ENCODE data around the gene NRN1.

DNA sequence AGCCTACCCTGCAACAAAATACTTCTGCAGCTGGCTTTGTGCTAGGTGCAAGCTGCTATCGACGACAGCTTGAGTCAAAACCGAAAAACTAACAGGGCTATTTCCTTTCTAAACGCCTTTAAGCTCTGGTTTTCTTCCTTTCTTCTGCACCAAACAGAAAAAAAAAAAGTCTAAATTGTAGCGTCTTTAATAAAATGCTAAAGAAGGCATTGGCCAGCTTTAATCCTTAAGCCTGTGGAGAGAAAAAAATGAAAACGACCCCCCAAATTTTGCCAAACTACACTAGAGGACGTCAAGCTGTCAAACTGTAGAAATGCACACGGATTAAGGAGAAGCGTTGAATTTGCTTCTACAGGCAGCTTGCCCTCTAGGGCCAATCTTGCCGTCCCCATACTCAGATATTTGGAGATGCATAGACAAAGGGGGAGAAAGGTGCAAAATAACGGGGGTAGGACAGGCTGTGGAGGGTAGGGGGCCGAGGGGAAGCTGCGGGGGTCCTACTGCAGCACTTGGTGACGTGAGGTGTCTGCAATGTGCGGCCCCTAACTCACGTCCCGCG lies 1.4 kb upstream of the NRN1 start:
- TF ChIP-seq, protein P1, sequence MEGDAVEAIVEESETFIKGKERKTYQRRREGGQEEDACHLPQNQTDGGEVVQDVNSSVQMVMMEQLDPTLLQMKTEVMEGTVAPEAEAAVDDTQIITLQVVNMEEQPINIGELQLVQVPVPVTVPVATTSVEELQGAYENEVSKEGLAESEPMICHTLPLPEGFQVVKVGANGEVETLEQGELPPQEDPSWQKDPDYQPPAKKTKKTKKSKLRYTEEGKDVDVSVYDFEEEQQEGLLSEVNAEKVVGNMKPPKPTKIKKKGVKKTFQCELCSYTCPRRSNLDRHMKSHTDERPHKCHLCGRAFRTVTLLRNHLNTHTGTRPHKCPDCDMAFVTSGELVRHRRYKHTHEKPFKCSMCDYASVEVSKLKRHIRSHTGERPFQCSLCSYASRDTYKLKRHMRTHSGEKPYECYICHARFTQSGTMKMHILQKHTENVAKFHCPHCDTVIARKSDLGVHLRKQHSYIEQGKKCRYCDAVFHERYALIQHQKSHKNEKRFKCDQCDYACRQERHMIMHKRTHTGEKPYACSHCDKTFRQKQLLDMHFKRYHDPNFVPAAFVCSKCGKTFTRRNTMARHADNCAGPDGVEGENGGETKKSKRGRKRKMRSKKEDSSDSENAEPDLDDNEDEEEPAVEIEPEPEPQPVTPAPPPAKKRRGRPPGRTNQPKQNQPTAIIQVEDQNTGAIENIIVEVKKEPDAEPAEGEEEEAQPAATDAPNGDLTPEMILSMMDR (IDR thresholded peaks at IDR 0.05) = no peak
- TF ChIP-seq POLR2A (IDR thresholded peaks at IDR 0.05) = no peak

All from body of pancreas (tissue), 4 donors.